CD4-positive, alpha-beta T cell (primary cell): ENCODE data around the gene FOSL2. TPM values are rescaled to one million over a fixed set of nuclear protein-coding genes. Genes with fewer than 3 reads are reported as not detected.

Experiments used
- ATAC-seq: fragments of 200-7000 bp; cut with Tn5 transposase; one replicate; pipeline ENCODE4 v1.10.0; 2022; ENCODE audit warnings: mild to moderate bottlenecking; ENCODE audit not compliant: poor library complexity
- CTCF ChIA-PET: fragments of 350-600 bp; sonication (Branson Sonifier 250); formaldehyde crosslinking; loops from one replicate; lab custom pipeline; 2021; ENCODE audit warnings: antibody characterized with exemption, inconsistent platforms; lab: Charles Lee
- POLR2A ChIA-PET: fragments of 350-600 bp; sonication (Branson Sonifier 250); formaldehyde crosslinking; loops from one replicate; lab custom pipeline; 2021; ENCODE audit warnings: antibody characterized with exemption, inconsistent platforms; lab: Charles Lee
- DNase-seq, 14 experiments: peaks; one replicate each; pipeline ENCODE4 v3.0.0-alpha.2; 2013 to 2020; ENCODE audit warnings: mixed read lengths in 2 of 14
- H3K27ac ChIP-seq, 2 donors: one replicate each; pipeline versions ENCODE4 v1.5.1 to v1.7.0; 2013; ENCODE audit warnings: low read length in 2 of 2, low read depth in 1 of 2, mild to moderate bottlenecking in 1 of 2
- H3K27me3 ChIP-seq, 2 experiments: 1 replicate in 1 of 2; 2 replicates in 1 of 2; pipeline versions ENCODE4 v1.6.1 to v1.7.0; 2013; ENCODE audit warnings: low read length in 2 of 2, control low read depth in 1 of 2, mild to moderate bottlenecking in 1 of 2, moderate library complexity in 1 of 2; ENCODE audit not compliant: insufficient read depth in 2 of 2, control insufficient read depth in 1 of 2
- H3K36me3 ChIP-seq: one replicate; pipeline ENCODE4 v1.6.1; 2013; ENCODE audit warnings: low read length, control low read depth; ENCODE audit not compliant: insufficient read depth
- H3K4me1 ChIP-seq: one replicate; pipeline ENCODE4 v1.6.1; 2013; ENCODE audit warnings: low read length, control low read depth; ENCODE audit not compliant: insufficient read depth
- H3K4me3 ChIP-seq: one replicate; pipeline ENCODE4 v1.5.1; 2013; ENCODE audit warnings: mild to moderate bottlenecking, low read length, moderate library complexity
- H3K9me3 ChIP-seq, 2 experiments: 1 replicate in 1 of 2; 2 replicates in 1 of 2; pipeline versions ENCODE4 v1.6.1 to v1.7.0; 2013; ENCODE audit warnings: low read length in 2 of 2, mild to moderate bottlenecking in 2 of 2, control low read depth in 1 of 2, moderate library complexity in 1 of 2; ENCODE audit not compliant: control insufficient read depth in 1 of 2, insufficient read depth in 1 of 2
- H3K27ac Mint-ChIP-seq: one replicate; pipeline ENCODE4 v1.8.0; 2020; ENCODE audit warnings: mixed read lengths
- H3K27me3 Mint-ChIP-seq: one replicate; pipeline ENCODE4 v1.8.0; 2021; ENCODE audit warnings: mixed read lengths
- H3K36me3 Mint-ChIP-seq: one replicate; pipeline ENCODE4 v1.8.0; 2021; ENCODE audit warnings: low read depth, mixed read lengths
- H3K4me1 Mint-ChIP-seq: one replicate; pipeline ENCODE4 v1.8.0; 2021; ENCODE audit warnings: low read depth, mixed read lengths
- H3K4me3 Mint-ChIP-seq: one replicate; pipeline ENCODE4 v1.8.0; 2020; ENCODE audit warnings: mild to moderate bottlenecking, mixed read lengths
- H3K9me3 Mint-ChIP-seq: one replicate; pipeline ENCODE4 v1.8.0; 2020; ENCODE audit warnings: mixed read lengths
- intact Hi-C, 2 experiments: fragments of 100-400 bp; cut with DNase I in 1 of 2; cut with micrococcal nuclease in 1 of 2; formaldehyde crosslinking; loops; one replicate each; pipeline versions ENCODE4 v1.15.1 to v1.9.0; 2023 to 2025; cut with DNase I, micrococcal nuclease
- total RNA-seq, 174 experiments: library from RNA in 2 of 174; stranded (reverse) in 2 of 174; gene quantifications; one replicate each; pipeline ENCODE4 v1.2.3 and lab custom pipeline; 2021 to 2026
- TF ChIP-seq, protein P1 (sequence below): fragments of 200-600 bp; IDR thresholded peaks from one replicate; pipeline ENCODE4 v1.8.0; 2022; ENCODE audit warnings: antibody characterized with exemption, mild to moderate bottlenecking

Gene FOSL2
- total RNA-seq, 2 experiments from 2014 or later, result 152 to 155 TPM

DNA sequence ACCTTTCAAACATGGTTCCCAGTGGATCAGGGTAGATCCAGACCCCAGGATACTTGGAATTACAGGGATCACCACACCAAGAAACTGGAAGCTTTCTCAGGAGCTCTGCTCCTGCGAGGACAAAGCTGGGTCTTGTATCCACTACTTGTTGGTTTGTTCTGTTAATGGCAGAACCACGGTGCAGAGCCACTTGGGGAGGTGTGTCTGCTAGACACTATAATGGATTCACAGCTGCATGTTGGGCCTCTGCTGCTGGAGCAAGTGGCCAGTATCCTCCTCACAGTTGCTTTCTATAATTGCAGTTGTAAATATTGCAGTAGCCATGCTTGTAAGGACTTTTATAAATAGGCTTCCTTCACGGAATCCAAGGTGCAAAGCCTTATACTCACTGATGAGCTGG lies 12.9 kb downstream of the FOSL2 start:
- Histone ChIP-seq H3K27me3 (no peaks in the 10 kb centered on the region), H3K4me1 (peaks cover 88% of the 10 kb centered on the region), H3K36me3 (peaks cover 17% of the 10 kb centered on the region), H3K4me3 (no peak overlapping the region), H3K9me3 (no peaks in the 10 kb centered on the region), H3K27ac (no peak overlapping the region)
- H3K27ac Mint-ChIP-seq, result no peak overlapping the region
- POLR2A ChIA-PET, result no interaction called here
- no peak for DNase-seq
- H3K27me3 Mint-ChIP-seq, result no peaks in the 10 kb centered on the region
- CTCF ChIA-PET, result no interaction called here
- H3K36me3 Mint-ChIP-seq, result no peaks in the 10 kb centered on the region
- TF ChIP-seq, protein P1, sequence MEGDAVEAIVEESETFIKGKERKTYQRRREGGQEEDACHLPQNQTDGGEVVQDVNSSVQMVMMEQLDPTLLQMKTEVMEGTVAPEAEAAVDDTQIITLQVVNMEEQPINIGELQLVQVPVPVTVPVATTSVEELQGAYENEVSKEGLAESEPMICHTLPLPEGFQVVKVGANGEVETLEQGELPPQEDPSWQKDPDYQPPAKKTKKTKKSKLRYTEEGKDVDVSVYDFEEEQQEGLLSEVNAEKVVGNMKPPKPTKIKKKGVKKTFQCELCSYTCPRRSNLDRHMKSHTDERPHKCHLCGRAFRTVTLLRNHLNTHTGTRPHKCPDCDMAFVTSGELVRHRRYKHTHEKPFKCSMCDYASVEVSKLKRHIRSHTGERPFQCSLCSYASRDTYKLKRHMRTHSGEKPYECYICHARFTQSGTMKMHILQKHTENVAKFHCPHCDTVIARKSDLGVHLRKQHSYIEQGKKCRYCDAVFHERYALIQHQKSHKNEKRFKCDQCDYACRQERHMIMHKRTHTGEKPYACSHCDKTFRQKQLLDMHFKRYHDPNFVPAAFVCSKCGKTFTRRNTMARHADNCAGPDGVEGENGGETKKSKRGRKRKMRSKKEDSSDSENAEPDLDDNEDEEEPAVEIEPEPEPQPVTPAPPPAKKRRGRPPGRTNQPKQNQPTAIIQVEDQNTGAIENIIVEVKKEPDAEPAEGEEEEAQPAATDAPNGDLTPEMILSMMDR, result no peak
- no peaks in the 10 kb centered on the region for H3K9me3 Mint-ChIP-seq
- no peak overlapping the region for H3K4me3 Mint-ChIP-seq
- no peak for ATAC-seq
- intact Hi-C loops, result loop anchor here (5.0 kb wide), 4 partner anchors 42 to 513 kb away; partner anchors contain the start of genes BABAM2 (in 1 of the 2) and RBKS (in 1 of the 2)
- H3K4me1 Mint-ChIP-seq, result peaks cover 71% of the 10 kb centered on the region

DNA sequence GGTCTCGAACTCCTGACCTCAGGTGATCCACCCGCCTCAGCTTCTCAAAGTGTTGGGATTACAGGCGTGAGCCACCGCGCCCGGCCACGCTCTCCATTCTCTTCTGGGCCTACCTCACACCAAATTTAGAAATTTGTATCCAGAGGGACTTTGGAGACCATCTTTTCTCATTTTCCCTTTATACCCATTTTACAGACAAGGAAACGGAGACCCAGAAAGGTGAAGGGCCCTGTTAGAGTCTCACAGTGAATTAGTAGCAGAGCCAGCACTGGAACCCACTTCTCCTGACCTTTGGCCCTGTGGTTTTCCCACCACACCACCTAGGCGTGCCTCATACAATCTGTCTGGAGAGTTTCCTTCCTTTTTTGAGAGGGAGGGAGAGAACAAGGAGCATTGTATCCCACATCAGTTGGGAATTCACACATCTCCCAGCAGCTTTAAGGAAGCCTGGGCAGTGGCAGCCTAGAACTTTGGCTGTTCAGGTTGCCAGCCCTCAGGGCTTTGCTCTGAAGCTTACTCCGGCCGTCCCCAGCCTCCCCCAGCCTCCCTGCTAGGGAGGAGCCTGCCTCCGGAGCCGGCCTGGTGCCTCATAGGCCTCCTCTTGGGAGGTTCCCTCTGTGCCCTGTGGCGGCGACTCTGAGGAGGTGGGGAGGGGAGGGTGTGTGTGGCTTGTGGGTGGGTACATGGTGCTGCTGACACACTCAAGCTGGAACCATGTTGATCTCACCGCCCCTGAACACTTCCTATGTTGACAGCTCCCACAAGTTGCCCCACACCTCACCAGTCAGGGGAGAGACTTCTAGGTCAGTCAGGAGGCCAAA lies 13.8 kb downstream of the FOSL2 start:
- H3K27ac ChIP-seq, result peak overlapping the region in 1 of 2 donors; percentile 75

More for the DNA sequence above, 13.8 kb downstream of the FOSL2 start:
- Histone ChIP-seq H3K9me3 (no peaks in the 10 kb centered on the region), H3K27me3 (no peaks in the 10 kb centered on the region), H3K4me3 (no peak overlapping the region), H3K4me1 (peaks cover 90% of the 10 kb centered on the region), H3K36me3 (peaks cover 21% of the 10 kb centered on the region)
- POLR2A ChIA-PET, result interaction anchor here (6.7 kb wide), 1 partner anchor 15 kb away, joined by 46 read pairs; the partner anchor contains the start of gene FOSL2
- Mint-ChIP-seq H3K36me3 (no peaks in the 10 kb centered on the region), H3K4me3 (peak overlapping the region; percentile 60), H3K9me3 (no peaks in the 10 kb centered on the region), H3K4me1 (peaks cover 78% of the 10 kb centered on the region), H3K27ac (peak overlapping the region; percentile 90), H3K27me3 (no peaks in the 10 kb centered on the region)
- ATAC-seq, result peak; percentile 57
- TF ChIP-seq, protein P1, result no peak
- intact Hi-C loops, result loop anchor here (5.0 kb wide), 4 partner anchors 41 to 514 kb away; partner anchors contain the start of genes BABAM2 (in 1 of the 2) and RBKS (in 1 of the 2)
- CTCF ChIA-PET, result interaction anchor here (1.0 to 1.4 kb wide), 3 partner anchors 10 to 15 kb away, joined by 3 to 4 read pairs (median 3); no protein-coding TSS in a partner anchor
- DNase-seq, result peak in 11 of 14 experiments; percentile 27 to 90 (median 62)
